Left ventricle myocardium inferior (tissue), 1 donor: ENCODE data around the gene SMYD3. TPM values are rescaled to one million over a fixed set of nuclear protein-coding genes. Genes with fewer than 3 reads are reported as not detected.
"Not testable (repeated sequence)": the region's sequence is repeated elsewhere in the genome, so short reads cannot be mapped to it uniquely, and the experiment has no call there.

Experiments
- DNase-seq: peaks from one replicate; pipeline ENCODE4 v3.0.0-alpha.2; 2020
- H3K27ac ChIP-seq: fragments of 200-600 bp; replicated peaks from 2 replicates; pipeline ENCODE4 v1.8.0; 2021
- H3K27me3 ChIP-seq: fragments of 200-600 bp; 2 replicates; pipeline ENCODE4 v1.8.0; 2021; ENCODE audit warnings: low read depth
- H3K36me3 ChIP-seq: fragments of 200-600 bp; 2 replicates; pipeline ENCODE4 v1.8.0; 2021
- H3K4me1 ChIP-seq: fragments of 200-600 bp; 2 replicates; pipeline ENCODE4 v1.8.0; 2021
- H3K4me3 ChIP-seq: fragments of 200-600 bp; 2 replicates; pipeline ENCODE4 v1.8.0; 2021; ENCODE audit warnings: mild to moderate bottlenecking, moderate library complexity
- H3K9me3 ChIP-seq: fragments of 200-600 bp; replicated peaks from 2 replicates; pipeline ENCODE4 v1.8.0; 2021
- intact Hi-C: fragments of 100-400 bp; cut with micrococcal nuclease; formaldehyde crosslinking; loops from one replicate; pipeline ENCODE4 v1.11.0; 2022
- total RNA-seq: library from RNA; stranded (reverse); fragmentation: NEBNext Ultra II Directional; extraction: Animal tissue kit (Norgen Biotek cat#: 25700); gene quantifications from one replicate; pipeline ENCODE4 v1.2.1, GENCODE V29; 2021
- TF ChIP-seq, protein P1 (sequence below): fragments of 200-600 bp; IDR thresholded peaks from 2 replicates; pipeline ENCODE4 v1.8.0; 2021; ENCODE audit warnings: antibody characterized with exemption, mild to moderate bottlenecking, borderline replicate concordance
- donor health status: DM: no; HTN: yes; CAD: no; lungs with severe emphysema.

SMYD3 gene
- total RNA-seq, 1 donor from 2014 or later, result 9.9 TPM

DNA sequence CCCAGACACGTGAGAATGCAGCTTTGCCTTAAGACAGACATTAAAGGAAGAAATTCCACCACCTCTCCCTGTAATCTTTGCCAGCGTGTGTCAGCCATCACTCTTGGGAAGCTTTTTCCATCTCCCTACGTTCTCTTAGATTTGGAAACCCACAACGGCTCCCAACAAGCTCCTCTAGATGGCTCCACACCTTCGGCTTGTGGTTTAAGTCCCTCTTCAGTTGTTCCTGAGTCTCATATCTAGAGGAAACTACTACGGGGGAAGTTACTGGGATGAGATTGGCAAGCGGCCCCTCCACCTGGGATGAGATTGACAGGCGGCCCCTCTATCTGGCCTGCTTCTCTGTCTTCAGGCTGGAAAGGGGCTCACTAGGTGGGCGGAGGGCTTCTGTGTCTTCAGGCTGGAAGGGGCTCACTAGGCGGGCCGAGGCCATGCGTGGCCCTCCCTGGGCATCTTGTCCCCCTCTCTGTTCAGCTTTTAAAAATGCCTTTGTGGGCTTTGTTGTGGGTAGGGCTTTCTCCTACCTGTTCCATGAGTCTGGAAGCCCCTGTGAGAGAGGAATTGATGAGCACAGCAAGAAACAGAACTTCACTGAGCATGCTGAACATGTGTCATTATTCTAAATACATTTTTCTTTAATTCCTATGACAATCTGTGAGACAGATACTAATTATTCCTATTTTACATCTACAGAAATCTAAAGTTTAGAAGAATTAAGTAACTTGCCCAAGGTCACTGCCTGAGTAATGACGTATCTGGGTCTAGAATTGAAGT lies 681.8 kb downstream of the SMYD3 start:
- Histone ChIP-seq H3K4me3 (no peak overlapping the region), H3K27me3 (no peaks in the 10 kb centered on the region), H3K4me1 (no peaks in the 10 kb centered on the region), H3K27ac (no peak overlapping the region), H3K9me3 (no peaks in the 10 kb centered on the region), H3K36me3 (no peaks in the 10 kb centered on the region)
- DNase-seq, result no peak
- TF ChIP-seq, protein P1, sequence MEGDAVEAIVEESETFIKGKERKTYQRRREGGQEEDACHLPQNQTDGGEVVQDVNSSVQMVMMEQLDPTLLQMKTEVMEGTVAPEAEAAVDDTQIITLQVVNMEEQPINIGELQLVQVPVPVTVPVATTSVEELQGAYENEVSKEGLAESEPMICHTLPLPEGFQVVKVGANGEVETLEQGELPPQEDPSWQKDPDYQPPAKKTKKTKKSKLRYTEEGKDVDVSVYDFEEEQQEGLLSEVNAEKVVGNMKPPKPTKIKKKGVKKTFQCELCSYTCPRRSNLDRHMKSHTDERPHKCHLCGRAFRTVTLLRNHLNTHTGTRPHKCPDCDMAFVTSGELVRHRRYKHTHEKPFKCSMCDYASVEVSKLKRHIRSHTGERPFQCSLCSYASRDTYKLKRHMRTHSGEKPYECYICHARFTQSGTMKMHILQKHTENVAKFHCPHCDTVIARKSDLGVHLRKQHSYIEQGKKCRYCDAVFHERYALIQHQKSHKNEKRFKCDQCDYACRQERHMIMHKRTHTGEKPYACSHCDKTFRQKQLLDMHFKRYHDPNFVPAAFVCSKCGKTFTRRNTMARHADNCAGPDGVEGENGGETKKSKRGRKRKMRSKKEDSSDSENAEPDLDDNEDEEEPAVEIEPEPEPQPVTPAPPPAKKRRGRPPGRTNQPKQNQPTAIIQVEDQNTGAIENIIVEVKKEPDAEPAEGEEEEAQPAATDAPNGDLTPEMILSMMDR, result peak; percentile 58
- intact Hi-C loops, result loop anchor here (10.0 kb wide), 1 partner anchor 179 kb away; no protein-coding TSS in a partner anchor

DNA sequence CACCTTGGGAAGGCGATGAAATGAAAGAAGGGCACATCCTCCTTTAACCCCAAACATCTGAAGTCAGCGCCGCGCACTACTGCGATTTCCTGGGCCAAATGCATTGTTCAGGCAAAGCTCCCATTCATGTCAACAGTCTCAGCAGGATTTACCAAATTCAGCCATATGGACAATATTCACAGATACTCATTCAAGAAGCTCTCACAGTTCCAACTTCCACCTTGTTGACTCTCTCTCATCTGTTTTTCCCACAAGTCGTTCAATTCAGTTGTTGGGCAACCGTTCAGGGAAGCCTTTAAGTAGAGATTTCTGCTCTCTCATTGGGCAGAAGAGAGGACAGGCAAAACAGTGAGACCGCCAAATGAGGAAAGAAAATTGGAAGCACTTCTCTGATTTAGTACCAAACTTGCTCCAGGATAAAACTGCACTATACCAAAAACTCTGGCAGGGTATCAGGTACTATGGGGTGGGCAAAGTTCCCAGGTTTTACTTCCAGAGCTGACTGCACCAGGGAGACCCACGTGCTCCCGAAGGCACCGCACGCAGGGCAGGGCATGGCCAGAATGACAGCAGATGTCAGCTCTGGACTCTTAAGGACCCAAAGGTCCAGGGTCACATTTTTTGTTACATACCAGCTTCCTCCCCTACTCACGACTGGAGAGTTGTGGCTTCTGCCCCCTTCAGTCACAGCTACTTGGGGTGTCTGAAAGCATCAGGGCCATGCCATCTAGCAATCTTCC lies 683.5 kb downstream of the SMYD3 start:
- no peaks in the 10 kb centered on the region for H3K4me1 ChIP-seq
- no peak overlapping the region for H3K27ac ChIP-seq
- intact Hi-C loops, result loop anchor here (10.0 kb wide), 1 partner anchor 181 kb away; no protein-coding TSS in a partner anchor
- DNase-seq, result no peak
- H3K4me3 ChIP-seq, result no peak overlapping the region
- no peaks in the 10 kb centered on the region for H3K9me3 ChIP-seq
- TF ChIP-seq, protein P1, result no peak
- H3K36me3 ChIP-seq, result no peaks in the 10 kb centered on the region
- H3K27me3 ChIP-seq, result no peaks in the 10 kb centered on the region

DNA sequence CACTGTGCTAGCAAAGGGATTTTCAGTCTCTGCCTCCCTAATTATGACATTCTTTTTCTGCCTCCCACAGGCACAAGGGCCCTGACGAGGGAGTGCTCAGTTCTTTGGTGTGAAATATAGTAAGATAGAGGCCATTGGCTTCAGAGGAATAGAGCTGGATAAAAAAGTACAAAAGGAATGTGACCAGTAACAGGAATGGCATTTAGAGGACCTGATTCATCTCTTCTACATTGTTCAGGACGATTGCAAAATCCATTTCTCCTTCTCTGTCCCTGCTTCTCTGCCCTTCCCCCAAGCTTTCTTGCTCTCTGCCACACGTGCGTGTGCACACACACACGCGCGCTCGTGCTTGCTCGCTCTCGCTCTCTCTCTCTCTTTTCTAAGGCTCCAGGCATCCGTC lies 684.1 kb downstream of the SMYD3 start:
- no peaks in the 10 kb centered on the region for H3K4me1 ChIP-seq
- intact Hi-C loops, result loop anchor here (10.0 kb wide), 1 partner anchor 182 kb away; no protein-coding TSS in a partner anchor

DNA sequence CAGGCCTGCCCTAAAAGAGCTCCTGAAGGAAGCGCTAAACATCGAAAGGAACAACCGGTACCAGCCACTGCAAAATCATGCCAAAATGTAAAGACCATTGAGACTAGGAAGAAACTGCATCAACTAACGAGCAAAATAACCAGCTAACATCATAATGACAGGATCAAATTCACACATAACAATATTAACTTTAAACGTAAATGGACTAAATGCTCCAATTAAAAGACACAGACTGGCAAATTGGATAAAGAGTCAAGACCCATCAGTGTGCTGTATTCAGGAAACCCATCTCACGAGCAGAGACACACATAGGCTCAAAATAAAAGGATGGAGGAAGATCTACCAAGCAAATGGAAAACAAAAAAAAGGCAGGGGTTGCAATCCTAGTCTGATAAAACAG lies 688.7 kb downstream of the SMYD3 start:
- intact Hi-C loops, H3K27me3 ChIP-seq, H3K9me3 ChIP-seq, H3K27ac ChIP-seq, H3K4me1 ChIP-seq, DNase-seq, H3K36me3 ChIP-seq, H3K4me3 ChIP-seq: not testable (repeated sequence)

More for the DNA sequence above, 684.1 kb downstream of the SMYD3 start:
- TF ChIP-seq, protein P1, result no peak
- H3K4me3 ChIP-seq, result no peak overlapping the region
- no peak for DNase-seq
- H3K27ac ChIP-seq, result no peak overlapping the region
- H3K27me3 ChIP-seq, result no peaks in the 10 kb centered on the region
- H3K9me3 ChIP-seq, result peaks cover 3% of the 10 kb centered on the region
- H3K36me3 ChIP-seq, result no peaks in the 10 kb centered on the region

DNA sequence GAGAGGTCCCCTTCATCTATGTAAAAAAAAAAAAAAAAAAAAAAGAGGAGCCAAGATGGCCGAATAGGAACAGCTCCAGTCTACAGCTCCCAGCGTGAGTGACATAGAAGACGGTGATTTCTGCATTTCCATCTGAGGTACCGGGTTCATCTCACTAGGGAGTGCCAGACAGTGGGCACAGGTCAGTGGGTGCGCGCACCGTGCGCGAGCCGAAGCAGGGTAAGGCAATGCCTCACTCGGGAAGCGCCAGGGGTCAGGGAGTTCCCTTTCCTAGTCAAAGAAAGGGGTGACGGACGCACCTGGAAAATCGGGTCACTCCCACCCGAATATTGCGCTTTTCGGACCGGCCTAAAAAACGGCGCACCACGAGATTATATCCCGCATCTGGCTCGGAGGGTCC lies 690.6 kb downstream of the SMYD3 start:
- H3K4me1 ChIP-seq, H3K27me3 ChIP-seq, H3K9me3 ChIP-seq, H3K4me3 ChIP-seq, DNase-seq, H3K36me3 ChIP-seq, intact Hi-C loops, H3K27ac ChIP-seq: not testable (repeated sequence)

DNA sequence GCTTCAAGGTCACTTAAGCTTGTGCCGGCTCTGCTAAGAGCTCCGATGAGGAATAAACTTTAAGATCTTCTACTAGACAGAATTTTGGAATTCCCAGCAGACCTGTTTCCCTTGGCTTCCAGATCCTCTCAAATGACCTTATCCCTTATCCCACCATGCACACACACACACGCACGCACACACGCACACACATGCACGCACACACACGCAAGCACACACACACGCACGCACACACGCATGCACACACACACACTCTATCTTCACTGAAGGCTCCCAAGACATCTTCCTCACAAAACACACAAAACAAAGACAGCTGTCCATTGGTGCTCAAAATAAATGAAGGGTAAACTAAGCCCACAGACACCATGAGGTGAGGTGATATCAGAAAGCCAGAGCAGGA lies 692.4 kb downstream of the SMYD3 start:
- H3K27ac ChIP-seq, result no peak overlapping the region
- H3K4me1 ChIP-seq, result no peaks in the 10 kb centered on the region

More for the DNA sequence above, 692.4 kb downstream of the SMYD3 start:
- no peaks in the 10 kb centered on the region for H3K36me3 ChIP-seq
- no peak for DNase-seq
- intact Hi-C loops, result no loop called here
- H3K27me3 ChIP-seq, result no peaks in the 10 kb centered on the region
- H3K9me3 ChIP-seq, result peaks cover 3% of the 10 kb centered on the region
- TF ChIP-seq, protein P1, result no peak
- no peak overlapping the region for H3K4me3 ChIP-seq
